Hepatocyte (in vitro differentiated cells): Measurements from ENCODE around the gene NOL3.

Experiments used
- EZH2 ChIP-seq: fragments of 200-600 bp; sonication (generic); IDR thresholded peaks from 2 replicates; pipeline ENCODE4 v1.6.1; 2016; ENCODE audit warnings: antibody characterized with exemption, mild to moderate bottlenecking, borderline replicate concordance
- TF ChIP-seq, protein P1 (sequence below): fragments of 200-600 bp; sonication (generic); IDR thresholded peaks from 2 replicates; pipeline ENCODE4 v1.5.1; 2016; ENCODE audit warnings: antibody characterized with exemption, mild to moderate bottlenecking; ENCODE audit not compliant: poor library complexity

DNA sequence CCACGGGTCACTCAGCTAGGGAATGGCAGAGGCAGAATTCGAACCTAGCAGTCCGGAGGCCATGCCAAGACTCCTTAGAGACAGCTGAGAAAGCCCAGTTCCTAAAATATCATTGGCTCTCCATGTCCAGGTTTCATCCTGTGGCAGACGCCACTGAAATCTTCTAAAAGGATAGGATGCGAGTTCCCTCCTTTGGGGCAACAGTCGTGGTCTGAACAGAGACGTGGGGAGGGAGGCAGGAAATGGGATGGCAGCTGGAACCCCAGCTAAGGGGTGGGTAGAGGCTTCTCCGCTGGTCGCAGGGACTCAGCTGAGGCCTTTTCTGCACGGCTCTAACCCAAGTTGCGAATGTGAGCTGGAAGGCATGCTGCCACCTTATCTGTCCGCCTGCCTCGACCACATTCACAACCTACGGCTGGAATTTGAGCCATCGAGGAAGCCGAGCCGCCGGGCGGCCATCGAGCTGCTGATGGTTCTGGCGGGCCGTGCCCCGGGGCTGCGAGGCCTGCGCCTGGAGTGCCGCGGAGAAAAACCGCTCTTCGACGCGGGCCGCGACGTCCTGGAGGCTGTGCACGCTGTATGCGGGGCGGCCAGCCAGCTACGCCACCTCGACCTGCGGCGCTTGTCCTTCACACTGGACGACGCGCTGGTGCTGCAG is 7.7 kb upstream of the NOL3 start:
- TF ChIP-seq, protein P1, sequence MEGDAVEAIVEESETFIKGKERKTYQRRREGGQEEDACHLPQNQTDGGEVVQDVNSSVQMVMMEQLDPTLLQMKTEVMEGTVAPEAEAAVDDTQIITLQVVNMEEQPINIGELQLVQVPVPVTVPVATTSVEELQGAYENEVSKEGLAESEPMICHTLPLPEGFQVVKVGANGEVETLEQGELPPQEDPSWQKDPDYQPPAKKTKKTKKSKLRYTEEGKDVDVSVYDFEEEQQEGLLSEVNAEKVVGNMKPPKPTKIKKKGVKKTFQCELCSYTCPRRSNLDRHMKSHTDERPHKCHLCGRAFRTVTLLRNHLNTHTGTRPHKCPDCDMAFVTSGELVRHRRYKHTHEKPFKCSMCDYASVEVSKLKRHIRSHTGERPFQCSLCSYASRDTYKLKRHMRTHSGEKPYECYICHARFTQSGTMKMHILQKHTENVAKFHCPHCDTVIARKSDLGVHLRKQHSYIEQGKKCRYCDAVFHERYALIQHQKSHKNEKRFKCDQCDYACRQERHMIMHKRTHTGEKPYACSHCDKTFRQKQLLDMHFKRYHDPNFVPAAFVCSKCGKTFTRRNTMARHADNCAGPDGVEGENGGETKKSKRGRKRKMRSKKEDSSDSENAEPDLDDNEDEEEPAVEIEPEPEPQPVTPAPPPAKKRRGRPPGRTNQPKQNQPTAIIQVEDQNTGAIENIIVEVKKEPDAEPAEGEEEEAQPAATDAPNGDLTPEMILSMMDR = no peak
- TF ChIP-seq EZH2 = peak; percentile 20
